Mucosa of descending colon (tissue), 3 donors: Measurements from ENCODE around the gene PM20D2. TPM values are rescaled to one million over a fixed set of nuclear protein-coding genes. Genes with fewer than 3 reads are reported as not detected.
"Not testable (repeated sequence)": the region's sequence is repeated elsewhere in the genome, so short reads cannot be mapped to it uniquely, and the experiment has no call there.

Experiments used
- ATAC-seq: fragments of 200-7000 bp; cut with Tn5 transposase; one replicate; pipeline ENCODE4 v1.9.1; 2020; ENCODE audit warnings: mild to moderate bottlenecking, moderate library complexity
- DNase-seq, 3 donors: peaks; one replicate each; pipeline ENCODE4 v3.0.0-alpha.2; 2020
- H3K36me3 ChIP-seq: fragments of 200-600 bp; one replicate; pipeline ENCODE4 v1.8.0; 2021; ENCODE audit warnings: low read depth, mild to moderate bottlenecking
- H3K4me1 ChIP-seq: fragments of 200-600 bp; one replicate; pipeline ENCODE4 v1.8.0; 2021; ENCODE audit warnings: low read depth, mild to moderate bottlenecking
- H3K4me3 ChIP-seq: fragments of 200-600 bp; one replicate; pipeline ENCODE4 v1.8.0; 2021; ENCODE audit warnings: mild to moderate bottlenecking
- H3K9me3 ChIP-seq: fragments of 200-600 bp; one replicate; pipeline ENCODE4 v1.8.0; 2021; ENCODE audit warnings: mild to moderate bottlenecking
- intact Hi-C, 2 donors: fragments of 100-400 bp; cut with DNase I in 1 of 2; cut with micrococcal nuclease in 1 of 2; formaldehyde crosslinking; loops; one replicate each; pipeline versions ENCODE4 v1.11.0 to v1.11.1; 2022; cut with DNase I, micrococcal nuclease
- total RNA-seq, 3 donors: library from RNA; stranded (reverse); fragmentation: NEBNext Ultra II Directional in 2 of 3; extraction: Animal tissue kit (Norgen Biotek cat#: 25700) in 2 of 3; gene quantifications; one replicate each; pipeline versions ENCODE4 v1.2.1 to v1.2.4, GENCODE V29; 2021 to 2023
- TF ChIP-seq, protein P1 (sequence below): fragments of 200-600 bp; IDR thresholded peaks from one replicate; pipeline ENCODE4 v1.8.0; 2022; ENCODE audit warnings: antibody characterized with exemption, mild to moderate bottlenecking
- donor health status: DM: no; HTN: no; CAD: no; lungs with moderate emphysema.
- donor health status: DM: no; HTN: no; CAD: no.
- donor health status: DM: no; HTN: yes; CAD: no.

Gene PM20D2
- total RNA-seq, 3 donors from 2014 or later = 9.4 to 17.6 (median 13.8) TPM

DNA sequence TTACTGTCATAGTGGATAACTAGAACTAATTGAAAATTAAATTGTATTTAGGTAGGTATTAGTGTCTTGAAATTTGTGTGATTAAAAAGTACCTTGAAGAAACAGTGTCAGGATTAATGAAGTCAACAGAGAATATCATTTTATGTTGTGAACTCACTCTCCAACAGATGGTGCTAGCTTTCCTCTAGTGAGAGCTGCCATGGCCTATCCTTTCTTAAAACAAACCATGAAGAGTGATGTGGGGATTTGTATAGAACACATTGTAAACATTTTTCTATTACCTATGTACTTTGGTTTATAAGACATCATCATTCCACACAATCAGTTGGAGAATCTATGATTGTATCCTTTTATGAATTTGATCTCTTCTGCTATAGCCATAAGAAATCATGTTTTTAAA lies 23.2 kb upstream of the PM20D2 start:
- DNase-seq (peak in 1 of 3 donors; percentile 26), ATAC-seq (peak; percentile 69)
- no peaks in the 10 kb centered on the region for H3K9me3 ChIP-seq
- H3K4me3 ChIP-seq = no peak overlapping the region
- H3K36me3 ChIP-seq = no peaks in the 10 kb centered on the region
- intact Hi-C loops = loop anchor here in 1 of 2 donors (5.0 kb wide), 1 partner anchor 120 kb away; no protein-coding TSS in a partner anchor
- H3K4me1 ChIP-seq = no peaks in the 10 kb centered on the region
- TF ChIP-seq, protein P1, sequence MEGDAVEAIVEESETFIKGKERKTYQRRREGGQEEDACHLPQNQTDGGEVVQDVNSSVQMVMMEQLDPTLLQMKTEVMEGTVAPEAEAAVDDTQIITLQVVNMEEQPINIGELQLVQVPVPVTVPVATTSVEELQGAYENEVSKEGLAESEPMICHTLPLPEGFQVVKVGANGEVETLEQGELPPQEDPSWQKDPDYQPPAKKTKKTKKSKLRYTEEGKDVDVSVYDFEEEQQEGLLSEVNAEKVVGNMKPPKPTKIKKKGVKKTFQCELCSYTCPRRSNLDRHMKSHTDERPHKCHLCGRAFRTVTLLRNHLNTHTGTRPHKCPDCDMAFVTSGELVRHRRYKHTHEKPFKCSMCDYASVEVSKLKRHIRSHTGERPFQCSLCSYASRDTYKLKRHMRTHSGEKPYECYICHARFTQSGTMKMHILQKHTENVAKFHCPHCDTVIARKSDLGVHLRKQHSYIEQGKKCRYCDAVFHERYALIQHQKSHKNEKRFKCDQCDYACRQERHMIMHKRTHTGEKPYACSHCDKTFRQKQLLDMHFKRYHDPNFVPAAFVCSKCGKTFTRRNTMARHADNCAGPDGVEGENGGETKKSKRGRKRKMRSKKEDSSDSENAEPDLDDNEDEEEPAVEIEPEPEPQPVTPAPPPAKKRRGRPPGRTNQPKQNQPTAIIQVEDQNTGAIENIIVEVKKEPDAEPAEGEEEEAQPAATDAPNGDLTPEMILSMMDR = no peak

DNA sequence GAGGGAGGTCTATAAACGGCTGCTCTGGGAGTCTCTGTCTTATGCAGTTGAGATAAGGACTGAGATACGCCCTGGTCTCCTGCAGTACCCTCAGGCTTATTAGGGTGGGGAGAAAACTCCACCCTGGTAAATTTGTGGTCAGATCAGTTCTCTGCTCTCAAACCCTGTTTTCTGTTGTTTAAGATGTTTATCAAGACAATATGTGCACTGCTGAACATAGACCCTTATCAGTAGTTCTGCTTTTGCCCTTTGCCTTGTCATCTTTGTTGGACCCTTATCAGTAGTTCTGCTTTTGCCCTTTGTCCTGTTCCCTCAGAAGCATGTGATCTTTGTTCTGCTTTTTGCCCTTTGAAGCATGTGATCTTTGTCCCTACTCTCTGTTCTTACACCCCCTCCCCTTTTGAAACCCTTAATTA lies 17.6 kb upstream of the PM20D2 start:
- intact Hi-C loops, H3K36me3 ChIP-seq: not testable (repeated sequence)

DNA sequence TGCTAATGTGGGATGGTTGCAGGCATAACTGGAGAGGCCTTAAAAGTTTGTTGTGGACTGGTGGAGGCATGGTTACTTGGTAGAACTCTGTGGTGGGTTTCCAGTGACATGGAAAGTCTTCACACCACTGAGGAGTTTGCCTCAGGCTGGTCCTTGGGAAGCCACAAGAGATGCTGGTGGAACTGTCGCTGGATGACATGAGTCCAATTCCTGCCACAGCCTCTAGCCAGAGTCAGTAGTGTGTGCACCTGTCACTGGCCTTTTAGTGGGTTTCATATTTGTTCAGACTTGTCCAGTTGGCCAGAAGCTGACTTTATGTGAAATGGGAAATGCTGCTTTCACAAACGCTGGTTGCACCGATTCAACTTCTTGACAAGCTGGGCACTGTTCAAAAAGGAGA lies 14.3 kb upstream of the PM20D2 start:
- DNase-seq = no peak
- no peak for ATAC-seq
- H3K4me3 ChIP-seq = no peak overlapping the region
- no peaks in the 10 kb centered on the region for H3K4me1 ChIP-seq
- no peaks in the 10 kb centered on the region for H3K36me3 ChIP-seq
- H3K9me3 ChIP-seq = peaks cover 7% of the 10 kb centered on the region
- intact Hi-C loops = no loop called here
- TF ChIP-seq, protein P1 = no peak

More for the DNA sequence above, 17.6 kb upstream of the PM20D2 start:
- not testable (repeated sequence) for H3K9me3 ChIP-seq, ATAC-seq, H3K4me3 ChIP-seq, DNase-seq, H3K4me1 ChIP-seq

DNA sequence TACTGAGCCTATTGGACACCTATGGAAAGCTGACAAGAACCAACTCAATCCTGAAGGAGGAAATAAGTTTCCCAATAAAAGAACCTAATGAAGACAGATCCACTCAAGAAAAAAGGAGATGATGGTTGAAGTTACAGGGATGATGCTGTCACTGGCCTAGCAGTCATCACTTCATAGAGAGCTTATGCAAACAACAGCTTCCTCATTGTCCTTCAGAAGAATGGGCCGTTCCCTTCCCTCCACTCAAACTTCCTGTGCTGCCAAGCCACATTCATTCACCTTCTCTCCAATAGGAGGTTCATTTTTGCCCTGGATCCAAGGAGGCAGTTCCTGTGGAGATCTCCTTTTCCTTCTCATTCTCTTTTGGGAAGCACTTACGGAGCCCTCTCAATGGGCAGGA lies 13.8 kb upstream of the PM20D2 start:
- Histone ChIP-seq H3K36me3 (no peaks in the 10 kb centered on the region), H3K9me3 (peaks cover 7% of the 10 kb centered on the region), H3K4me1 (no peaks in the 10 kb centered on the region), H3K4me3 (no peak overlapping the region)
- intact Hi-C loops = no loop called here
- peak; percentile 42 for ATAC-seq
- TF ChIP-seq, protein P1 = no peak
- no peak for DNase-seq

DNA sequence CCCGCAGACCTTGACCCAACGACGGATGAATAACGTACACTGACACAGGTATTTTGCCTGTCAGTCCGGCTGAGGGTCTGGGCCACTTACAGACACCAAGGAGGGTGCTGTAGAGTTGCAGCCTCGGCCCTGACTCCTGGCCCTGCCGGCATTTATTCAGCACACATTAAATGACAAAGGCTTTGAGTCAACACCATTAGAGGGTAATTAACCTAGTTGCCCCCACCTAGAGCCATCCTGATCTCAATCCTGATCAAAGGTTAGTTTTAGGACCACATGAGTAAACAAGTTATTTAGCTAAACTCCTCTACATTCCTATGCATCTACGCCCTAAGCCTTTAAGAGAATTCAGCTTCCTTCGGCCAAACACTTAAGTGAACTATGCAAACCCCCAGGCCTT lies 11.9 kb upstream of the PM20D2 start:
- intact Hi-C loops = no loop called here
- TF ChIP-seq, protein P1 = no peak
- DNase-seq (no peak), ATAC-seq (no peak)
- H3K4me3 ChIP-seq = no peak overlapping the region
- H3K36me3 ChIP-seq = no peaks in the 10 kb centered on the region
- no peaks in the 10 kb centered on the region for H3K4me1 ChIP-seq
- H3K9me3 ChIP-seq = no peaks in the 10 kb centered on the region

DNA sequence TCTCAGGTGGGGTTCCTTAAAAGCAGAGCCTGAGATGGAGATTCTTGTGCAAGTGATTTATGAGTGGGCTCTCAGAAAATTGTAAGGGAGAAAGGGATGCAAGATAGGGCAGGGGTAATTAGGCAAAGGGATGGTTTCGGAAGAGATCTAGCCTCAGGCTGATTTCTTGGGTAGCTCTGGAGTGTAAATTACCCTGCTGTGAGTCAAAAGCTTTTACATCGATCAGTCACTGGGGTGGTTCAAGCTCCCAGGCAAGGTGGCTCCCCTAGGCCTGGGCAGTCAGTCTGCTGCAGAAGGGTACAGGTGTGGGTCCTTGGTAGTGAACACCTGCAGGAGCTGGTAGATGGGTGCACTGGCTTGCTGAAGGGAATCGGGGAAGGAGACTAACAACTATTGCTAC lies 11.1 kb upstream of the PM20D2 start:
- DNase-seq (no peak), ATAC-seq (no peak)
- Histone ChIP-seq H3K4me3 (no peak overlapping the region), H3K9me3 (no peaks in the 10 kb centered on the region), H3K36me3 (no peaks in the 10 kb centered on the region), H3K4me1 (peaks cover 2% of the 10 kb centered on the region)
- intact Hi-C loops = no loop called here
- TF ChIP-seq, protein P1 = no peak
